CD8-positive, alpha-beta memory T cell (primary cell): ENCODE results near the gene PRRC1. TPM values are rescaled to one million over a fixed set of nuclear protein-coding genes. Genes with fewer than 3 reads are reported as not detected.

Experiments
- CTCF ChIA-PET: fragments of 350-600 bp; sonication (Branson Sonifier 250); formaldehyde crosslinking; loops from one replicate; lab custom pipeline; 2021; ENCODE audit warnings: antibody characterized with exemption; lab: Charles Lee
- POLR2A ChIA-PET: fragments of 350-600 bp; sonication (Branson Sonifier 250); formaldehyde crosslinking; loops from one replicate; lab custom pipeline; 2021; ENCODE audit warnings: antibody characterized with exemption; lab: Charles Lee
- DNase-seq, 5 donors: peaks; one replicate each; pipeline versions ENCODE4 v3.0.0 to v3.0.0-alpha.2; 2020 to 2022; ENCODE audit warnings: mixed read lengths in 1 of 5
- H3K27ac ChIP-seq: one replicate; pipeline ENCODE4 v1.7.0; 2013; ENCODE audit warnings: low read depth, mild to moderate bottlenecking, low read length, moderate library complexity
- H3K27me3 ChIP-seq: 2 replicates; pipeline ENCODE4 v1.7.0; 2013; ENCODE audit warnings: low read length, mild to moderate bottlenecking; ENCODE audit not compliant: insufficient read depth, poor library complexity, severe bottlenecking
- H3K36me3 ChIP-seq: 2 replicates; pipeline ENCODE4 v1.7.0; 2013; ENCODE audit warnings: mild to moderate bottlenecking, low read length, moderate library complexity; ENCODE audit not compliant: insufficient read depth
- H3K4me1 ChIP-seq: 2 replicates; pipeline ENCODE4 v1.7.0; 2013; ENCODE audit warnings: mild to moderate bottlenecking, low read length, moderate library complexity; ENCODE audit not compliant: insufficient read depth
- H3K4me3 ChIP-seq: 2 replicates; pipeline ENCODE4 v1.7.0; 2013; ENCODE audit warnings: mild to moderate bottlenecking, low read length
- H3K9me3 ChIP-seq: 2 replicates; pipeline ENCODE4 v1.7.0; 2013; ENCODE audit warnings: mild to moderate bottlenecking, low read length
- H3K27ac Mint-ChIP-seq, 8 donors: one replicate each; pipeline ENCODE4 v1.8.0; 2020 to 2021; ENCODE audit warnings: mixed read lengths in 8 of 8, mild to moderate bottlenecking in 6 of 8, inconsistent platforms in 3 of 8, moderate library complexity in 3 of 8
- H3K27me3 Mint-ChIP-seq, 2 donors: one replicate each; pipeline ENCODE4 v1.8.0; 2020 to 2021; ENCODE audit warnings: mixed read lengths in 2 of 2, mild to moderate bottlenecking in 1 of 2, moderate library complexity in 1 of 2
- H3K36me3 Mint-ChIP-seq, 3 donors: one replicate each; pipeline ENCODE4 v1.8.0; 2020 to 2021; ENCODE audit warnings: mixed read lengths in 3 of 3, inconsistent platforms in 1 of 3, mild to moderate bottlenecking in 1 of 3
- H3K4me1 Mint-ChIP-seq, 3 donors: one replicate each; pipeline ENCODE4 v1.8.0; 2020 to 2021; ENCODE audit warnings: mixed read lengths in 3 of 3, inconsistent platforms in 1 of 3, mild to moderate bottlenecking in 1 of 3
- H3K4me3 Mint-ChIP-seq, 7 donors: one replicate each; pipeline ENCODE4 v1.8.0; 2020 to 2021; ENCODE audit warnings: mixed read lengths in 7 of 7, mild to moderate bottlenecking in 6 of 7, moderate library complexity in 4 of 7, inconsistent platforms in 2 of 7
- H3K9me3 Mint-ChIP-seq, 5 donors: one replicate each; pipeline ENCODE4 v1.8.0; 2020 to 2022; ENCODE audit warnings: mixed read lengths in 5 of 5, mild to moderate bottlenecking in 3 of 5, moderate library complexity in 2 of 5, inconsistent platforms in 1 of 5
- polyA plus RNA-seq: library from polyadenylated mRNA; unstranded; fragments of 300-500 nt; fragmentation: Illumina TruSeq; gene quantifications from one replicate; pipeline ENCODE4 v1.2.3, GENCODE V29; 2021
- total RNA-seq, 2 experiments: library from RNA; stranded (reverse); gene quantifications; one replicate each; pipeline ENCODE4 v1.2.3, GENCODE V29; 2021

Gene PRRC1
- total RNA-seq (10 to 100 TPM; 32.4 to 37.5 TPM), polyA plus RNA-seq (34.6 TPM)

GRCh38 chr5:127517480-127518318 is at the start of gene PRRC1:
Gene PRRC1 (plus strand): TSS chr5:127517640. CDS start chr5:127523480, 5,840 bp downstream.
- Mint-ChIP-seq H3K27me3 (peaks cover 4 to 7% of the 10 kb centered on the region in 2 donors), H3K4me3 (peak within 1 kb of the TSS; percentile 85 to 94 (median 90)), H3K9me3 (peaks cover 2 to 10% (median 9%) of the 10 kb centered on the region in 5 donors), H3K27ac (peak within 1 kb of the TSS; percentile 26 to 91 (median 80)), H3K4me1 (peaks cover 38 to 42% (median 40%) of the 10 kb centered on the region in 3 donors), H3K36me3 (peaks cover 12 to 27% (median 16%) of the 10 kb centered on the region in 3 donors)
- Histone ChIP-seq H3K36me3 (no peaks in the 10 kb centered on the region), H3K4me1 (peaks cover 15% of the 10 kb centered on the region), H3K27ac (peak within 1 kb of the TSS; percentile 78), H3K9me3 (no peaks in the 10 kb centered on the region), H3K27me3 (no peaks in the 10 kb centered on the region), H3K4me3 (peak within 1 kb of the TSS; percentile 92)
- peak; percentile 72 to 84 (median 75) for DNase-seq
- CTCF ChIA-PET = no interaction called here
- POLR2A ChIA-PET = no interaction called here

DNA sequence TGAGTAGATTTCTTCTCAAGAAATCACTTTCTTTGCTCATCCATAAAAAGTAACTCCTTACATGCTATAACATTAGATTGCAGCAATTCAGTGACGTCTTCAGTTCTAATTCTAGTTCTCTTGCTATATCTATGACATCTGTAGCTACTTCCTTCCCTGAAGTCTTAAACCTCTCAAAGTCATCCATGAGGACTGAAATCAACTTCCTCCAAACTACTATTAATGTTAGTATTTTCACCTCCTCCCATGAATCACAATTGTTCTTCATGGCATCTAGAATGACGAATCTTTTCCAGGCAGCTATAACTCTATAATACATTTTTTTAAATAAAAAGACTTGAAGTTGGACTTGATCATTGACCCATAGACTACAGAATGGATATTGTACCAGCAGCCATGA is 46.2 kb upstream of the PRRC1 start:
- Histone ChIP-seq H3K9me3 (no peaks in the 10 kb centered on the region), H3K36me3 (no peaks in the 10 kb centered on the region), H3K27ac (no peak overlapping the region), H3K27me3 (peaks cover 10% of the 10 kb centered on the region), H3K4me1 (no peaks in the 10 kb centered on the region), H3K4me3 (no peak overlapping the region)
- no peak overlapping the region for H3K4me3 Mint-ChIP-seq
- POLR2A ChIA-PET = no interaction called here
- no peak for DNase-seq
- H3K27ac Mint-ChIP-seq = no peak overlapping the region
- peaks cover 14 to 19% of the 10 kb centered on the region in 2 donors for H3K27me3 Mint-ChIP-seq
- no peaks in the 10 kb centered on the region for H3K36me3 Mint-ChIP-seq
- CTCF ChIA-PET = interaction anchor here (1.0 kb wide), 1 partner anchor 21 kb away, joined by 4 read pairs; no protein-coding TSS in a partner anchor
- H3K4me1 Mint-ChIP-seq = no peaks in the 10 kb centered on the region
- peaks cover 0 to 2% (median 0%) of the 10 kb centered on the region in 5 donors for H3K9me3 Mint-ChIP-seq

DNA sequence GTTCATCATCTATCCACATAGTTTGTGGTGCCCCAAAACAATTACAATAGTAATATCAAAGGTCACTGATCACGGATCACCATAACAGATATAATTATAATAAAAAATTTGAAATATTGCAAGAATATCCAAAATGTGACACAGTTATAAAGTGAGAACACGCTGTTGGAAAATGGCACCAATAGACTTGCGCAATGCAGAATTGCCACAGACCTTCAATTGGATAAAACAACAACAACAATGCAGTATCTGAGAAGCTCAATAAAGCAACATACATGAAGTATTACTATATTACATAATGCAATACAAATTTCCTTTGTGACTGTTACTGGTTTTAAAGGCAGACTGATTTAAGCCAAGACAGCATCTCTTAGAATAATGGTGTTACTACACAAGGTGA is 44.7 kb upstream of the PRRC1 start:
- ChIA-PET CTCF (interaction anchor here (1.0 kb wide), 1 partner anchor 20 kb away, joined by 3 read pairs; no protein-coding TSS in a partner anchor), POLR2A (no interaction called here)
- H3K27ac Mint-ChIP-seq = no peak overlapping the region
- no peaks in the 10 kb centered on the region for H3K36me3 ChIP-seq
- peaks cover 0 to 2% (median 0%) of the 10 kb centered on the region in 5 donors for H3K9me3 Mint-ChIP-seq
- no peak overlapping the region for H3K4me3 ChIP-seq
- H3K4me3 Mint-ChIP-seq = no peak overlapping the region
- H3K9me3 ChIP-seq = no peaks in the 10 kb centered on the region
- no peaks in the 10 kb centered on the region for H3K36me3 Mint-ChIP-seq
- H3K4me1 ChIP-seq = no peaks in the 10 kb centered on the region
- H3K27me3 Mint-ChIP-seq = peaks cover 16 to 18% of the 10 kb centered on the region in 2 donors
- no peak for DNase-seq
- no peaks in the 10 kb centered on the region for H3K4me1 Mint-ChIP-seq
- H3K27me3 ChIP-seq = peaks cover 10% of the 10 kb centered on the region
- H3K27ac ChIP-seq = no peak overlapping the region

DNA sequence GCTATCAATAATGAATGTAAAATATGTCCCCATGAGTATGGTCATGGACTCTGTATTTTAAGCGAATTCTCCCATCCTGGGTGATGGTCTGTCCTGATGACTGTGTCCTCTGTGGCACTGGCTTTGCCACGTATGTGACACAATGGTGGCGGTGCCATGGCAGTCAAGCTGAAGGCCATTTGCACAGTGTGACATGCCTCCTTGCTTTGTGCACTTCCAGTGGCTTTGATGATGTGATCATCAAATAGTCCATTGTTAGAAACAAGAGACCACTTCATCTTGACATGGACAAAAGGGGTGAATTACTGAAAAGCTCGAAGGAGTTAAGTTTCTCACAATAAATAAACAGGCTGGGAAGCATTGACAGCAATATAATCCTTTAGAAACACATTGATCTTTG is 31.0 kb upstream of the PRRC1 start:
- Mint-ChIP-seq H3K27ac (no peak overlapping the region), H3K27me3 (peaks cover 10 to 11% of the 10 kb centered on the region in 2 donors), H3K4me1 (no peaks in the 10 kb centered on the region), H3K9me3 (no peaks in the 10 kb centered on the region), H3K4me3 (no peak overlapping the region), H3K36me3 (no peaks in the 10 kb centered on the region)
- no peaks in the 10 kb centered on the region for H3K9me3 ChIP-seq
- no peak for DNase-seq
- H3K36me3 ChIP-seq = no peaks in the 10 kb centered on the region
- H3K27me3 ChIP-seq = no peaks in the 10 kb centered on the region
- no peaks in the 10 kb centered on the region for H3K4me1 ChIP-seq
- POLR2A ChIA-PET = no interaction called here
- H3K4me3 ChIP-seq = no peak overlapping the region
- CTCF ChIA-PET = no interaction called here
- H3K27ac ChIP-seq = no peak overlapping the region

- Histone ChIP-seq H3K4me1 (no peaks in the 10 kb centered on the region), H3K27ac (no peak overlapping the region), H3K27me3 (peaks cover 4% of the 10 kb centered on the region), H3K4me3 (no peak overlapping the region), H3K36me3 (no peaks in the 10 kb centered on the region), H3K9me3 (no peaks in the 10 kb centered on the region)
- no peaks in the 10 kb centered on the region for H3K4me1 Mint-ChIP-seq
- no peaks in the 10 kb centered on the region for H3K9me3 Mint-ChIP-seq
- no peak overlapping the region for H3K27ac Mint-ChIP-seq
- POLR2A ChIA-PET = no interaction called here
- peaks cover 12 to 14% of the 10 kb centered on the region in 2 donors for H3K27me3 Mint-ChIP-seq
- DNase-seq = peak in 2 of 5 donors; percentile 34 to 35
- H3K4me3 Mint-ChIP-seq = no peak overlapping the region
- CTCF ChIA-PET = interaction anchor here (0.7 to 1.6 kb wide), 12 partner anchors 9 to 836 kb away, joined by 3 to 5 read pairs (median 4); no protein-coding TSS in a partner anchor
- H3K36me3 Mint-ChIP-seq = no peaks in the 10 kb centered on the region
Measured at GRCh38 chr5:127492854-127493738, 24.3 kb upstream of the PRRC1 start.

DNA sequence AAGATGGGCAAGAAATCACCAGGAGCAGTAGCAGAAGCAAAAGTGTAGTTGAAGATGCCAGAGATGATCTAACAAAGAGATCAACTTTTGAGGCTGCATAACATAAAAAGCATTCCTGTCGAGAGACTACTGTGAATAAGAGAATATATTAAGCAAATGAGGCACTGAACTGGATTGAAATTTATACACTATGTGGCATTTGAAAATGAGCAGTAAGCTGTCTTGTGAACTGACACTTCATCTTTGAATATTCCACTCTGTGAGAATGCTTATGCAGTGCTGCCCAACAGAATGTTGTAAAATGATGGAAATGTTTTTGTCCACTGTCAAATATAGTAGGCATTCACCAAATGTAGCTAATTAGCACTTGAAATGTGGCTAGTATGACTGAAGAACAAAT is 18.9 kb upstream of the PRRC1 start:
- no peak overlapping the region for H3K4me3 Mint-ChIP-seq
- Histone ChIP-seq H3K27me3 (no peaks in the 10 kb centered on the region), H3K27ac (no peak overlapping the region), H3K36me3 (no peaks in the 10 kb centered on the region), H3K4me3 (no peak overlapping the region), H3K4me1 (no peaks in the 10 kb centered on the region), H3K9me3 (no peaks in the 10 kb centered on the region)
- no peak overlapping the region for H3K27ac Mint-ChIP-seq
- H3K9me3 Mint-ChIP-seq = no peaks in the 10 kb centered on the region
- no peak for DNase-seq
- POLR2A ChIA-PET = no interaction called here
- CTCF ChIA-PET = no interaction called here
- H3K4me1 Mint-ChIP-seq = no peaks in the 10 kb centered on the region
- no peaks in the 10 kb centered on the region for H3K36me3 Mint-ChIP-seq
- peaks cover 7 to 11% of the 10 kb centered on the region in 2 donors for H3K27me3 Mint-ChIP-seq

DNA sequence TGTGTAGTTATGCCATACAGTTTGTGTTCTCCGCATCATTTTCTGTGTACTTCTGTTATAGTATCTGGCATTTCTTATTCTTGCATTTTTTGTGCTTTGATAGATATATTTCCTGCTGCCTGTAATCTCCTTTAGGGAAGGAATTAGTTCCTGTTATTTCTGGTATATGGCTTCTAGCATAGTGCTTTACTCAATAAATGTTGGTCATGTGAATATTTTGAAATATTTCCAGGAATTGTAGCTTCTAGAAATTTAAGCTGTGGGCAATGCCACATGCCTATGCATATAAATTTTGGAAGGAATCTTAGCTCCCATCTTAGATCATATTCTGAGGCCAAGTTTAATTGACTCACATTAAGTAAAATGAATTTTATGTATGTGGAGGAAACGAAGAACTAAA is 11.5 kb upstream of the PRRC1 start:
- no peak for DNase-seq
- no peaks in the 10 kb centered on the region for H3K9me3 ChIP-seq
- POLR2A ChIA-PET = no interaction called here
- CTCF ChIA-PET = interaction anchor here (1.3 kb wide), 1 partner anchor 13 kb away, joined by 4 read pairs; no protein-coding TSS in a partner anchor
- no peaks in the 10 kb centered on the region for H3K4me1 Mint-ChIP-seq
- no peak overlapping the region for H3K4me3 ChIP-seq
- H3K36me3 ChIP-seq = no peaks in the 10 kb centered on the region
- H3K27me3 ChIP-seq = no peaks in the 10 kb centered on the region
- no peak overlapping the region for H3K4me3 Mint-ChIP-seq
- H3K27ac Mint-ChIP-seq = no peak overlapping the region
- peaks cover 2 to 15% of the 10 kb centered on the region in 2 donors for H3K27me3 Mint-ChIP-seq
- H3K36me3 Mint-ChIP-seq = no peaks in the 10 kb centered on the region
- no peak overlapping the region for H3K27ac ChIP-seq
- H3K9me3 Mint-ChIP-seq = no peaks in the 10 kb centered on the region
- H3K4me1 ChIP-seq = no peaks in the 10 kb centered on the region
